Testis (tissue), 3 donors: ENCODE results near the gene SPOP. TPM values are rescaled to one million over a fixed set of nuclear protein-coding genes. Genes with fewer than 3 reads are reported as not detected.

Experiments
- DNase-seq: peaks from one replicate; pipeline ENCODE4 v3.0.0-alpha.2; 2019
- H3K27ac ChIP-seq, 2 donors: fragments of 200-600 bp; sonication (generic); one replicate each; pipeline ENCODE4 v1.5.1; 2019
- H3K27me3 ChIP-seq: fragments of 200-600 bp; sonication (generic); one replicate; pipeline ENCODE4 v1.5.1; 2019
- H3K36me3 ChIP-seq: fragments of 200-600 bp; sonication (generic); one replicate; pipeline ENCODE4 v1.5.1; 2017; ENCODE audit warnings: low read depth; ENCODE audit errors: missing control alignments
- H3K4me1 ChIP-seq: fragments of 200-600 bp; sonication (generic); one replicate; pipeline ENCODE4 v1.5.1; 2019
- H3K4me3 ChIP-seq, 2 donors: fragments of 200-600 bp; sonication (generic); one replicate each; pipeline ENCODE4 v1.5.1; 2017 to 2019
- H3K9me3 ChIP-seq: fragments of 200-600 bp; sonication (generic); one replicate; pipeline ENCODE4 v1.5.1; 2017
- POLR2A ChIP-seq: fragments of 450-650 bp; IDR thresholded peaks from one replicate; pipeline ENCODE4 v1.6.1; 2017; ENCODE audit warnings: antibody characterized with exemption, mild to moderate bottlenecking, moderate library complexity
- WGBS, 2 donors: methylation state at CpG; one replicate each; pipeline ENCODE4 v1.1.5; 2018; 5-methylcytosine and 5-hydroxymethylcytosine counted together
- intact Hi-C: fragments of 100-400 bp; cut with DNase I; formaldehyde crosslinking; loops from one replicate; pipeline ENCODE4 v1.15.1; 2023; ENCODE audit warnings: low total_unique reads
- polyA plus RNA-seq: library from polyadenylated mRNA; stranded (reverse); fragments of 350-450 nt; fragmentation: Illumina TruSeq; extraction: RNeasy Lipid Tissue Mini Kit (QIAGEN cat#74804); gene quantifications from one replicate; pipeline ENCODE4 v1.2.3, GENCODE V29; 2014; ENCODE audit warnings: low read depth, low replicate concordance; ENCODE audit not compliant: insufficient read depth
- total RNA-seq, 2 donors: library from RNA; depleted of rRNA; stranded (reverse); fragments of >200 nt; gene quantifications; one replicate each; pipeline ENCODE4 v1.2.3, GENCODE V29; 2016
- TF ChIP-seq, protein P1 (sequence below), 3 experiments: fragments of 450-650 bp in 2 of 3; fragments of 200-600 bp in 1 of 3; sonication (generic) in 1 of 3; IDR thresholded peaks; one replicate each; pipeline ENCODE4 v1.5.1; 2016 to 2019; ENCODE audit warnings: antibody characterized with exemption in 3 of 3, mild to moderate bottlenecking in 2 of 3, moderate library complexity in 1 of 3

Gene SPOP
- total and polyA plus RNA-seq, 3 donors from 2014 or later, result 39.6 to 60.6 (median 52.0) TPM

DNA sequence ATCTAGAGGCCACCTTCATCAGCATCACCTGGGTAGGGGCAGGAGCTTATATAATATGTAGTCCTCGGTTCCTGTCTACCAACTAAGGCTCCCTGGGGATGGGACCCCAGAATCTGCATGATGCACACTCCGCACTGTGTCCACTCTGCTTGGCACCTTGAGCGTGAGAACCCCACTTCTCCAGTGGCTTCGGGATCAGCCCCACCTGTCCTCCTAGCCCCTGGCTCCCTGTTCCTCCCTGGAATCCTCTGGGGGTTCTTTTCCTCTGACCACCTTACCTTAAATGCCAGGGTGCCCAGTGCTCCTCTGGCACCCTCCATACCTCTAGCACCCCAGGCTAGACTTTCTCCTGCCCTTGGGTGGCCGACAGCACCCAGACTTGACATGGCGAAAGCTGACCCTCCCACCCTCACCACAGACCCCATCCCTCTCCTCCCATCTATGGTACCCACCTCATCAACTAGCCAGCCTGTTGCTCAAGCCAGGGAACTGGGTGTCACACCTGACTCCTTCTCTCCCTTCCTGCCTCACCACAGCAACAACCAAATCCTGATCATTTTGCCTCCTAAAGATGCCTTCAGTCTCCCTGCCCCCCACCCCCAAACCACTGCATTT lies 105.0 kb downstream of the SPOP start:
- WGBS, 2 donors, result 89 to 94% methylated on average over 2 to 6 of the region's 6 CpGs
- TF ChIP-seq POLR2A, result no peak
- TF ChIP-seq, protein P1, sequence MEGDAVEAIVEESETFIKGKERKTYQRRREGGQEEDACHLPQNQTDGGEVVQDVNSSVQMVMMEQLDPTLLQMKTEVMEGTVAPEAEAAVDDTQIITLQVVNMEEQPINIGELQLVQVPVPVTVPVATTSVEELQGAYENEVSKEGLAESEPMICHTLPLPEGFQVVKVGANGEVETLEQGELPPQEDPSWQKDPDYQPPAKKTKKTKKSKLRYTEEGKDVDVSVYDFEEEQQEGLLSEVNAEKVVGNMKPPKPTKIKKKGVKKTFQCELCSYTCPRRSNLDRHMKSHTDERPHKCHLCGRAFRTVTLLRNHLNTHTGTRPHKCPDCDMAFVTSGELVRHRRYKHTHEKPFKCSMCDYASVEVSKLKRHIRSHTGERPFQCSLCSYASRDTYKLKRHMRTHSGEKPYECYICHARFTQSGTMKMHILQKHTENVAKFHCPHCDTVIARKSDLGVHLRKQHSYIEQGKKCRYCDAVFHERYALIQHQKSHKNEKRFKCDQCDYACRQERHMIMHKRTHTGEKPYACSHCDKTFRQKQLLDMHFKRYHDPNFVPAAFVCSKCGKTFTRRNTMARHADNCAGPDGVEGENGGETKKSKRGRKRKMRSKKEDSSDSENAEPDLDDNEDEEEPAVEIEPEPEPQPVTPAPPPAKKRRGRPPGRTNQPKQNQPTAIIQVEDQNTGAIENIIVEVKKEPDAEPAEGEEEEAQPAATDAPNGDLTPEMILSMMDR (IDR thresholded peaks at IDR 0.05), result no peak
- Histone ChIP-seq H3K36me3 (no peaks in the 10 kb centered on the region), H3K9me3 (no peaks in the 10 kb centered on the region), H3K27me3 (no peaks in the 10 kb centered on the region), H3K4me3 (no peak overlapping the region), H3K4me1 (peaks cover 47% of the 10 kb centered on the region), H3K27ac (peak overlapping the region in 1 of 2 donors; percentile 84)
- intact Hi-C loops, result loop anchor here (5.0 to 10.0 kb wide), 2 partner anchors 119 to 202 kb away; no protein-coding TSS in a partner anchor
- DNase-seq, result no peak

DNA sequence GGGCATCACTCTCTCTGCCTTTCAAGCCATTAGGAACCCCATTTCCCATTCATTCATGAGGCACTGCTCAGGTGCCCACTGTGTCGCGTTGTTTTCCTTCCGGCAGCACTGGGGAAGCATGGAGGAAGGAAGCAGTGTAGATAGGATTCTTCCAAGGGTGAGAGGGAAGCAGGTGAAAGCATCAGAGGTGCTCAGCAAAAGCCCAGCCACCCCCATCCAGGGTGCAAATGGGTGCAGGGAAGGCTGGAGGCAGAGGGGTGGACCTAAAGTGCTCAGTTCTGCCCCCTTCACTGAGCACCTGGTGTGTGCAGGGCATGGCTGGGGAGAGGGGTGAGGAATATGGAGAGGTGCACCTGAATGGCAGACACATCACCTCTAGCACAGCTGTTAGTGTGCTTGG lies 105.7 kb downstream of the SPOP start:
- Histone ChIP-seq H3K27me3 (no peaks in the 10 kb centered on the region), H3K36me3 (no peaks in the 10 kb centered on the region), H3K4me1 (peaks cover 47% of the 10 kb centered on the region), H3K9me3 (no peaks in the 10 kb centered on the region), H3K27ac (no peak overlapping the region), H3K4me3 (no peak overlapping the region)
- intact Hi-C loops, result loop anchor here (5.0 to 10.0 kb wide), 2 partner anchors 120 to 203 kb away; no protein-coding TSS in a partner anchor
- WGBS, 2 donors, result 60 to 82% methylated on average over 3 of the region's 3 CpGs
- TF ChIP-seq, protein P1 (IDR thresholded peaks at IDR 0.05), result no peak
- no peak for TF ChIP-seq POLR2A
- DNase-seq, result no peak

DNA sequence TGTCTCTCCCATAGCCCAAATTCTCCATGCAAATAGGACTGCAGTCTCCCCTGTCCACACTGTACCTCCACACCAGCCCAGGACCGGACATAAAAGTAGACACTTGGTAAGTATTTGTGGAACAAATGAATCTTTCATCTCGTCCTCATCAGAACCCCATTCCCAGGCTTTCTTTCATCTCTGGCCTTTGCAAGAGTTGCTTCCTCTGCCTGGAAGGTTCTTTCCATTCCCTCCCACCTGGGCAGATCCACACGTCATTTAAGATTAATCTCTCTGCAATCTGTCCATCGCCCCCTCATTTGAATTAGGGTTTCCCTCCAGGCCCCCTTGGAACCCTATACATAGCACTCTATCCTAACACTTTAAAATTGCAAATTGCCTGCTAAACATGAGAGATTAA lies 106.1 kb downstream of the SPOP start:
- no peak overlapping the region for H3K4me3 ChIP-seq
- no peaks in the 10 kb centered on the region for H3K36me3 ChIP-seq
- 34 to 36% methylated on average over 4 of the region's 4 CpGs for WGBS, 2 donors
- intact Hi-C loops, result loop anchor here (5.0 to 10.0 kb wide), 2 partner anchors 121 to 203 kb away; no protein-coding TSS in a partner anchor
- DNase-seq, result no peak
- no peak for TF ChIP-seq POLR2A
- TF ChIP-seq, protein P1 (IDR thresholded peaks at IDR 0.05), result no peak
- H3K4me1 ChIP-seq, result peaks cover 49% of the 10 kb centered on the region
- H3K27ac ChIP-seq, result no peak overlapping the region
- H3K9me3 ChIP-seq, result no peaks in the 10 kb centered on the region
- no peaks in the 10 kb centered on the region for H3K27me3 ChIP-seq

DNA sequence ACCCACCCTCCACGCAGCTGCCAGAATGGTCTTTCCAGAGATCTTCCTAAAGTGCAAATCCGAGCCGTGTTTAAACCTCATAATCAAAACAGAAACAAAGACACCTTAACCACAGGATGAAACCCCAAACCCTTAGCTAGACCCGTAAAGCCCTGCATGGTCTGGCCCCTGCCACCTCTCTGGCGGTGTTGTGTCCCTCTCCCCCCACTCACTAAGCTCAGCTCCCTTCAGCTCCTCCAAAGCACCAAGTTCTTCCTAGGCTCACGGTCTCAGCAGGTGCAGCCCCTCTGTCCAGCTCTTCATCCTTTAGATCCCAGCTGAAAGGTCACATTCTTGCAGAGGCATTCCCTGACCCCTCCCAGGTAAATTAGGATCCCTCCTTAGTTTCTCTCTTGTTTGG lies 106.6 kb downstream of the SPOP start:
- H3K4me1 ChIP-seq, result peaks cover 49% of the 10 kb centered on the region

More for the DNA sequence above, 106.6 kb downstream of the SPOP start:
- Histone ChIP-seq H3K27me3 (no peaks in the 10 kb centered on the region), H3K9me3 (no peaks in the 10 kb centered on the region), H3K4me3 (no peak overlapping the region), H3K36me3 (no peaks in the 10 kb centered on the region), H3K27ac (no peak overlapping the region)
- no peak for TF ChIP-seq POLR2A
- TF ChIP-seq, protein P1 (IDR thresholded peaks at IDR 0.05), result no peak
- WGBS, 2 donors, result 67 to 71% methylated on average over 6 of the region's 6 CpGs
- intact Hi-C loops, result loop anchor here (5.0 to 10.0 kb wide), 2 partner anchors 121 to 204 kb away; no protein-coding TSS in a partner anchor
- DNase-seq, result no peak
